HepG2 (cell line): Measurements from ENCODE around the gene TIAM2. TPM values are rescaled to one million over a fixed set of nuclear protein-coding genes. Genes with fewer than 3 reads are reported as not detected.

ENCODE experiments used
- CC2D1A ChIP-seq: sonication (generic); formaldehyde crosslinking; IDR thresholded peaks from 2 replicates; pipeline ENCODE4 v1.8.1; 2023; ENCODE audit warnings: mild to moderate bottlenecking, missing genetic modification reagents
- CERS6 ChIP-seq: sonication (generic); formaldehyde crosslinking; IDR thresholded peaks from 2 replicates; pipeline ENCODE4 v1.5.0; 2020; ENCODE audit warnings: missing genetic modification reagents
- DDIT3 ChIP-seq: sonication (generic); formaldehyde crosslinking; IDR thresholded peaks from 2 replicates; pipeline ENCODE4 v1.4.0; 2020; ENCODE audit warnings: mild to moderate bottlenecking, missing genetic modification reagents
- EEA1 ChIP-seq: sonication (generic); formaldehyde crosslinking; IDR thresholded peaks from 2 replicates; pipeline ENCODE4 v1.5.1; 2020; ENCODE audit warnings: mild to moderate bottlenecking, missing genetic modification reagents, borderline replicate concordance
- ERF ChIP-seq: IDR thresholded peaks from 2 replicates; pipeline ENCODE4 v1.6.1; 2018; ENCODE audit warnings: missing biosample characterization, missing genetic modification reagents
- GABPB1 ChIP-seq: IDR thresholded peaks from 2 replicates; pipeline ENCODE4 v1.6.1; 2016; ENCODE audit warnings: mild to moderate bottlenecking, missing genetic modification reagents, moderate library complexity, missing compliant biosample characterization
- HNRNPK ChIP-seq: fragments of 200-400 bp; formaldehyde crosslinking; IDR thresholded peaks from 2 replicates; pipeline ENCODE4 v1.6.1; 2018; ENCODE audit warnings: low read length, low read depth, moderate library complexity, mild to moderate bottlenecking; ENCODE audit not compliant: poor library complexity, severe bottlenecking
- IRF9 ChIP-seq: sonication (generic); formaldehyde crosslinking; IDR thresholded peaks from 2 replicates; pipeline ENCODE4 v1.8.0; 2022; ENCODE audit warnings: missing genetic modification reagents, mild to moderate bottlenecking, borderline replicate concordance
- MED1 ChIP-seq: sonication (generic); formaldehyde crosslinking; IDR thresholded peaks from 2 replicates; pipeline ENCODE4 v1.4.0; 2020; ENCODE audit warnings: missing genetic modification reagents
- NRL ChIP-seq: sonication (generic); formaldehyde crosslinking; IDR thresholded peaks from 2 replicates; pipeline ENCODE4 v1.5.0; 2020; ENCODE audit warnings: missing genetic modification reagents, mild to moderate bottlenecking, moderate library complexity, borderline replicate concordance
- RCOR2 ChIP-seq: IDR thresholded peaks from 2 replicates; pipeline ENCODE4 v1.6.1; 2016; ENCODE audit warnings: missing biosample characterization, missing genetic modification reagents
- RFXAP ChIP-seq: sonication (generic); formaldehyde crosslinking; IDR thresholded peaks from 2 replicates; pipeline ENCODE4 v1.4.0; 2020; ENCODE audit warnings: missing genetic modification reagents, borderline replicate concordance
- ZBTB20 ChIP-seq: sonication (generic); formaldehyde crosslinking; IDR thresholded peaks from 2 replicates; pipeline ENCODE4 v1.8.1; 2023; ENCODE audit warnings: missing genetic modification reagents, low read depth, mild to moderate bottlenecking, borderline replicate concordance
- ZBTB34 ChIP-seq: sonication (generic); formaldehyde crosslinking; IDR thresholded peaks from 2 replicates; pipeline ENCODE4 v1.8.0; 2022; ENCODE audit warnings: mild to moderate bottlenecking, missing genetic modification reagents
- ZNF263 ChIP-seq: sonication (generic); formaldehyde crosslinking; IDR thresholded peaks from 2 replicates; pipeline ENCODE4 v1.4.0; 2020; ENCODE audit warnings: missing genetic modification reagents
- ZNF274 ChIP-seq: sonication (generic); formaldehyde crosslinking; IDR thresholded peaks from 2 replicates; pipeline ENCODE4 v1.5.1; 2020; ENCODE audit warnings: mild to moderate bottlenecking, missing genetic modification reagents
- ZNF329 ChIP-seq: sonication (generic); formaldehyde crosslinking; IDR thresholded peaks from 2 replicates; pipeline ENCODE4 v1.9.0; 2021; ENCODE audit warnings: low read depth, mild to moderate bottlenecking, missing genetic modification reagents
- ZNF501 ChIP-seq: sonication (generic); formaldehyde crosslinking; IDR thresholded peaks from 2 replicates; pipeline ENCODE4 v1.5.1; 2020; ENCODE audit warnings: mild to moderate bottlenecking, moderate library complexity, missing genetic modification reagents
- ZNF552 ChIP-seq: sonication (generic); formaldehyde crosslinking; IDR thresholded peaks from 2 replicates; pipeline ENCODE4 v1.9.0; 2022; ENCODE audit warnings: missing genetic modification reagents, mild to moderate bottlenecking, borderline replicate concordance
- ZNF557 ChIP-seq: sonication (generic); formaldehyde crosslinking; IDR thresholded peaks from 2 replicates; pipeline ENCODE4 v1.4.0; 2020; ENCODE audit warnings: missing genetic modification reagents
- ZNF720 ChIP-seq: sonication (generic); formaldehyde crosslinking; IDR thresholded peaks from 2 replicates; pipeline ENCODE4 v1.4.0; 2020; ENCODE audit warnings: missing genetic modification reagents
- ZNF781 ChIP-seq: sonication (generic); formaldehyde crosslinking; IDR thresholded peaks from 2 replicates; pipeline ENCODE4 v1.5.1; 2020; ENCODE audit warnings: borderline replicate concordance, mild to moderate bottlenecking, missing genetic modification reagents; ENCODE audit errors: not compliant biosample characterization
- ZNF800 ChIP-seq: sonication (generic); formaldehyde crosslinking; IDR thresholded peaks from 2 replicates; pipeline ENCODE4 v1.4.0; 2020; ENCODE audit warnings: missing genetic modification reagents
- polyA plus RNA-seq, 8 experiments: library from polyadenylated mRNA; depleted of rRNA in 3 of 8; stranded (reverse) in 7 of 8; unstranded in 1 of 8; fragments of >200 nt; fragmentation: Illumina TruSeq in 4 of 8; extraction: Trizol in 4 of 8; gene quantifications; 2 replicates each; pipeline versions ENCODE4 v1.2.1 to v1.2.3, GENCODE V29; 2011 to 2016; ENCODE audit warnings: low read depth in 4 of 8, missing spikeins in 1 of 8, mixed read lengths in 1 of 8; ENCODE audit not compliant: insufficient read depth in 1 of 8
- total RNA-seq, 5 experiments: library from RNA; depleted of rRNA; stranded (reverse); fragments of >200 nt; fragmentation: Illumina TruSeq; extraction: Trizol; gene quantifications; 2 replicates each; pipeline ENCODE4 v1.2.3, GENCODE V29; 2016; ENCODE audit warnings: low read depth in 1 of 5

TIAM2 gene
- total and polyA plus RNA-seq, 2 of the 13 experiments (the other 11 are each of a cell fraction or from before 2014, with no cell fraction given) = 4.1 to 4.5 TPM

GRCh38 chr6:154995254-154996015 is at the start of gene TIAM2 (continued):
- TF ChIP-seq ZNF800 (CRISPR knock-in tag) = peak; percentile 99
- TF ChIP-seq HNRNPK = peak; percentile 48
- TF ChIP-seq ZNF557 (CRISPR knock-in tag) = 0 out of 2 replicates have a peak, but pooled peaks have one; percentile 35
- peak; percentile 16; the same call in 1 of the 2 replicates for TF ChIP-seq ZNF274 (CRISPR knock-in tag)
- 0 out of 2 replicates have a peak, but pooled peaks have one; percentile 54 for TF ChIP-seq ZNF552
- 0 out of 2 replicates have a peak, but pooled peaks have one; percentile 11 for TF ChIP-seq MED1 (CRISPR knock-in tag)
- TF ChIP-seq ZNF781 = peak; percentile 25
- no peak for TF ChIP-seq ZNF720
- TF ChIP-seq ERF (CRISPR knock-in tag) = 0 out of 2 replicates have a peak, but pooled peaks have one; percentile 30
- TF ChIP-seq ZNF329 (CRISPR knock-in tag) = no peak
- TF ChIP-seq NRL (CRISPR knock-in tag) = peak; percentile 79; the same call in 1 of the 2 replicates
- 0 out of 2 replicates have a peak, but pooled peaks have one; percentile 40 for TF ChIP-seq ZNF501 (CRISPR knock-in tag)
- 0 out of 2 replicates have a peak, but pooled peaks have one; percentile 30 for TF ChIP-seq ZBTB20 (CRISPR knock-in tag)
- no peak for TF ChIP-seq ZBTB34 (CRISPR knock-in tag)
- TF ChIP-seq ZNF263 = 0 out of 2 replicates have a peak, but pooled peaks have one; percentile 34
- TF ChIP-seq CERS6 = no peak
- no peak for TF ChIP-seq DDIT3 (CRISPR knock-in tag)
- TF ChIP-seq EEA1 (CRISPR knock-in tag) = peak; percentile 36; the same call in 1 of the 2 replicates
- TF ChIP-seq RCOR2 (CRISPR knock-in tag) = no peak
- TF ChIP-seq RFXAP = 0 out of 2 replicates have a peak, but pooled peaks have one; percentile 30
- TF ChIP-seq GABPB1 (CRISPR knock-in tag) = peak; percentile 36; the same call in 1 of the 2 replicates
- TF ChIP-seq IRF9 = peak; percentile 50; the same call in 1 of the 2 replicates
- no peak for TF ChIP-seq CC2D1A (CRISPR knock-in tag)
